Measurements from ENCODE around the gene NFIB. TPM values are rescaled to one million over a fixed set of nuclear protein-coding genes. Genes with fewer than 3 reads are reported as not detected.

The NFIB gene
- total and polyA plus RNA-seq, 2 of the 8 experiments (the other 6 are each of a cell fraction or from before 2014, with no cell fraction given): 2.6 to 13.1 TPM

DNA sequence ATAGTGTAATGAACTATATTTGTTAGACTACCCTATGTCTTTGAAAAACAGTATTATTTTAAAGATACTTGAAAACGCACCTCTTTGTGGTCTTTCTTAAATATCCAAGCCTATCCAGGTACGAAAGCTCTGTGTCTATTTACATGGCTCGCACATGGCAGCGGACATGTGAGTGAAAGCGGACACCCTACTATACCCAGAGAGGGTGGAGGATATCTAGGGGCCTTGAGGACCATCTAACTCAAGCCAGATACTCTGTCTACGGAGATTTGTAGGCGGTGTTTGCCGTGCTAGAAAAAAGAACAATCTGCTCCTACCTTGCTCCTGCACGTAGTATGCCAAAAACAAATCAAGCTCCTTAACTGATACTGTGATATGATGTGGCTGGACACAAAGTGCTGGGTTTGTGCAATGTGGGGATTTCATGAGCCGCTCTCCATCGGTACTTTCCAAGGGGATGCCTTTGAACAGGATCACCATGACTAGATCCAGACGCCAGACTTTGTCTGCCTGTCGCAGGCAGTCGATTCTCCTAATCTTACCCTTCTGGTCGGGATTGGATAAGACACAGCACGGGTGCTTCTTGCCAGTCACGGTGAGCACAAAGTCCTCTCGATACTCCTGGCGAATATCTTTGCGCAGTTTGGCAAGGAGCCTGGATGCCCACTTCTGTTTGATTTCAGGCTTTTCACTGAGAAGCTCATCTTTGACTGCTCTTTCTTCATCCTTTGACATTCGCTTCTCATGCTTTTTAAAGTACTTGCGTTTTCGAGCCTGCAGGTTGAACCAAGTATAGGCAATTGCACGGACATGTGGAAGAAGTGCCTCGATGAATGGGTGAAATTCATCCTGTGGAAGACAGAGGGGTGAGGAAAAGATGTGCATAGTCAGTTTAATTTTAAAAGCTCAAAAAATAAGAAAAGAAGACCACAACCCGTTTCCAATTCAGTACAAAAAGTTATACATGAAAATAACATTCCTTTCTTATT lies 7.0 kb downstream of the NFIB start:
- Histone ChIP-seq H2BK120ac (replicated peaks; ENCODE audit: low read depth, low read length) (no peak overlapping the region), H3K4me2 (ENCODE audit: insufficient read depth in 1 of 2, low read depth in 2 of 2, low read length in 2 of 2) (no peak overlapping the region), H3K4ac (replicated peaks; ENCODE audit: insufficient read length, low read depth, low read length) (no peak overlapping the region)
- TF ChIP-seq, protein P1, sequence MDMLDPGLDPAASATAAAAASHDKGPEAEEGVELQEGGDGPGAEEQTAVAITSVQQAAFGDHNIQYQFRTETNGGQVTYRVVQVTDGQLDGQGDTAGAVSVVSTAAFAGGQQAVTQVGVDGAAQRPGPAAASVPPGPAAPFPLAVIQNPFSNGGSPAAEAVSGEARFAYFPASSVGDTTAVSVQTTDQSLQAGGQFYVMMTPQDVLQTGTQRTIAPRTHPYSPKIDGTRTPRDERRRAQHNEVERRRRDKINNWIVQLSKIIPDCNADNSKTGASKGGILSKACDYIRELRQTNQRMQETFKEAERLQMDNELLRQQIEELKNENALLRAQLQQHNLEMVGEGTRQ (IDR thresholded peaks at IDR 0.05; ENCODE audit: low read length): no peak
- TF ChIP-seq JUN (IDR thresholded peaks at IDR 0.05; ENCODE audit: low read depth, low read length): no peak
- TF ChIP-seq SIN3A (conservative IDR thresholded peaks at IDR 0.05 in 1 of 2, IDR thresholded peaks at IDR 0.05 in 1 of 2; ENCODE audit: low read depth in 1 of 2, low read length in 2 of 2): no peak
- no peak for TF ChIP-seq SP1 (IDR thresholded peaks at IDR 0.05; ENCODE audit: low read depth, low read length)
- no peak for TF ChIP-seq POU5F1 (IDR thresholded peaks at IDR 0.05; ENCODE audit: low read depth, low read length)
- TF ChIP-seq JUND (IDR thresholded peaks at IDR 0.05; ENCODE audit: low read length): no peak
- no peak for TF ChIP-seq POLR2A (IDR thresholded peaks at IDR 0.05; ENCODE audit: control extremely low read depth in 1 of 2, low read depth in 2 of 2, low read length in 2 of 2)
- TF ChIP-seq RNF2 (IDR thresholded peaks at IDR 0.05; ENCODE audit: borderline replicate concordance, low read depth, low read length, missing control alignments, poor library complexity, severe bottlenecking): no peak
- TF ChIP-seq TEAD4 (IDR thresholded peaks at IDR 0.05; ENCODE audit: low read depth, low read length): no peak
- TF ChIP-seq EP300 (IDR thresholded peaks at IDR 0.05; ENCODE audit: borderline replicate concordance in 1 of 2, low read depth in 2 of 2, low read length in 2 of 2): no peak

More for the DNA sequence above, 7.0 kb downstream of the NFIB start:
- no peaks in the 10 kb centered on the region for H3K23me2 ChIP-seq (ENCODE audit: low read depth, low read length)
- H2BK20ac ChIP-seq (ENCODE audit: low read length): no peak overlapping the region
- no peak overlapping the region for H3K14ac ChIP-seq (ENCODE audit: insufficient read length)
- H3K4me1 ChIP-seq (replicated peaks in 1 of 4; ENCODE audit: control insufficient read depth in 3 of 4, insufficient read depth in 4 of 4, low read length in 3 of 4): peaks cover 0 to 6% (median 2%) of the 10 kb centered on the region in 4 experiments; a peak in 1 of 7 replicates
- no peak overlapping the region for H2BK15ac ChIP-seq (ENCODE audit: low read length)
- no peaks in the 10 kb centered on the region for H3K79me1 ChIP-seq (ENCODE audit: low read depth, low read length)
- H4K20me1 ChIP-seq (replicated peaks in 1 of 2; ENCODE audit: control insufficient read depth in 1 of 2, insufficient read depth in 2 of 2, low read length in 2 of 2): no peaks in the 10 kb centered on the region
- WGBS, 2 experiments (ENCODE audit: extremely low coverage in 1 of 2, insufficient coverage in 1 of 2, insufficient read length in 1 of 2, insufficient replicate concordance in 2 of 2, low coverage in 1 of 2, low lambda C conversion rate in 2 of 2, missing lambda C conversion rate in 1 of 2): 94% methylated on average over 26 of the region's 26 CpGs; no CpG with 5 or more reads in 1 of the 2 experiments
- no peaks in the 10 kb centered on the region for H3K9me3 ChIP-seq (ENCODE audit: insufficient read depth in 2 of 2, low read depth in 1 of 2, low read length in 1 of 2)
- no peak overlapping the region for H3K4me3 ChIP-seq (ENCODE audit: extremely low read depth in 1 of 4, insufficient read depth in 2 of 4, low read depth in 3 of 4, low read length in 4 of 4)
- H3K23ac ChIP-seq (ENCODE audit: insufficient read length): no peak overlapping the region
- H3K9ac ChIP-seq (replicated peaks in 1 of 4; ENCODE audit: extremely low read depth in 1 of 4, low read depth in 3 of 4, low read length in 3 of 4): no peak overlapping the region; a peak in 1 of 7 replicates
- peaks cover 0 to 42% of the 10 kb centered on the region in 2 experiments; a peak in 3 of 4 replicates for H3K79me2 ChIP-seq (ENCODE audit: control insufficient read depth in 1 of 2, insufficient read depth in 2 of 2, low read length in 2 of 2)
- H3K27ac ChIP-seq (ENCODE audit: low read depth, low read length): no peak overlapping the region
- H3K56ac ChIP-seq (replicated peaks; ENCODE audit: insufficient read length, low read depth, low read length): no peak overlapping the region
- H3K27me3 ChIP-seq (replicated peaks in 1 of 4; ENCODE audit: control insufficient read depth in 3 of 4, extremely low read depth in 1 of 4, insufficient read depth in 3 of 4, low read length in 3 of 4): no peaks in the 10 kb centered on the region; a peak in 1 of 7 replicates
- no peak overlapping the region for H2AFZ ChIP-seq (ENCODE audit: low read length)
- H3K18ac ChIP-seq (ENCODE audit: extremely low read depth, low read length): no peak overlapping the region
- H3K36me3 ChIP-seq (ENCODE audit: control insufficient read depth in 2 of 4, insufficient read depth in 4 of 4, low read length in 3 of 4): peaks cover 0 to 12% (median 1%) of the 10 kb centered on the region in 4 experiments; a peak in 3 of 8 replicates
- POLR2A ChIA-PET (ENCODE audit: partially characterized antibody): interaction anchor here (1.1 kb wide), 1 partner anchor 15 kb away, joined by 3 read pairs; no protein-coding TSS in a partner anchor
- H2BK5ac ChIP-seq (ENCODE audit: low read depth, low read length): no peak overlapping the region
- H2AK5ac ChIP-seq (ENCODE audit: low read depth, low read length): no peak overlapping the region
- no peak overlapping the region for H2BK12ac ChIP-seq (ENCODE audit: low read depth, low read length)
- DNase-seq (ENCODE audit: low read depth in 1 of 2, low spot score in 2 of 2) (no peak), FAIRE-seq (no peak)
- H4K8ac ChIP-seq (ENCODE audit: extremely low read depth, insufficient read depth, low read length): no peak overlapping the region
- H4K5ac ChIP-seq (ENCODE audit: insufficient read length, low read depth, low read length): no peak overlapping the region
- CTCF ChIA-PET (ENCODE audit: partially characterized antibody): interaction anchor here (1.1 to 3.3 kb wide), 4 partner anchors 26 to 46 kb away, joined by 3 to 14 read pairs (median 3); no protein-coding TSS in a partner anchor
- no peak overlapping the region for H4K91ac ChIP-seq (replicated peaks; ENCODE audit: insufficient read length, low read length)
